Astrocyte (in vitro differentiated cells and primary cell): ENCODE results near the gene GPRC5B. TPM values are rescaled to one million over a fixed set of nuclear protein-coding genes. Genes with fewer than 3 reads are reported as not detected.

Experiments used
- total RNA-seq: library from RNA; stranded (reverse); gene quantifications from 2 replicates; pipeline ENCODE4 v1.2.1, GENCODE V29; 2021

Gene GPRC5B
- total RNA-seq, 1 donor from 2014 or later = 9.3 TPM

Other genes with a start within 250 kb of the GPRC5B start
- gene KNOP1, start 166.6 kb downstream of the GPRC5B start, total RNA-seq = 22.7 and 22.9 TPM in 2 replicates
- gene IQCK, start 166.6 kb downstream of the GPRC5B start, total RNA-seq = 5.9 and 7.9 TPM in 2 replicates
- not detected in 2 replicates for gene GPR139, start 189.0 kb upstream of the GPRC5B start, total RNA-seq